Measurements from ENCODE around the gene ZNF688.
A peak's percentile ranks its signal among the peaks of the same experiment; 100 is the strongest.
"Not testable (repeated sequence)": the region's sequence is repeated elsewhere in the genome, so short reads cannot be mapped to it uniquely, and the experiment has no call there.

The ZNF688 gene

GRCh38 chr16:30533748-30534367 is 37.7 kb downstream of the ZNF688 start:
- no peak for DNase-seq (ENCODE audit: low read depth)

DNA sequence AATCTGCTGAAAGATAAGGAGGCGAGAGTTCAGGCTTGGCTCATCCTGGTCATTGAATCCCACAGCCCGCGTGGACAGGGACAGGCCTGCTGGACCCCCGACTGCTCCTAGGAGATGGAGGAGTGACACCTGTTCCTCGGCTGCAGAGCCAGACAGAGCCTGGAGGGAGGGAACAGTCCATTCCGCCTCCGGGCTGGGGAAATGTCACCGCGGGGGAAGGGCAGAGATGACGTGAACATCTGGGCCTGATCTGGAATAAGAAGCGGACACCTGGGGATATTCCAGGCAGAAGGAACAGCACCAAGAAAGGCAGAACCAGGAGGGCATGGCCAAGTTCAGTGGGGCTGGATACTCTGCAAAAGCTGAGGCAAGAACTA is 38.4 kb downstream of the ZNF688 start:
- no peak for DNase-seq (ENCODE audit: low read depth)

DNA sequence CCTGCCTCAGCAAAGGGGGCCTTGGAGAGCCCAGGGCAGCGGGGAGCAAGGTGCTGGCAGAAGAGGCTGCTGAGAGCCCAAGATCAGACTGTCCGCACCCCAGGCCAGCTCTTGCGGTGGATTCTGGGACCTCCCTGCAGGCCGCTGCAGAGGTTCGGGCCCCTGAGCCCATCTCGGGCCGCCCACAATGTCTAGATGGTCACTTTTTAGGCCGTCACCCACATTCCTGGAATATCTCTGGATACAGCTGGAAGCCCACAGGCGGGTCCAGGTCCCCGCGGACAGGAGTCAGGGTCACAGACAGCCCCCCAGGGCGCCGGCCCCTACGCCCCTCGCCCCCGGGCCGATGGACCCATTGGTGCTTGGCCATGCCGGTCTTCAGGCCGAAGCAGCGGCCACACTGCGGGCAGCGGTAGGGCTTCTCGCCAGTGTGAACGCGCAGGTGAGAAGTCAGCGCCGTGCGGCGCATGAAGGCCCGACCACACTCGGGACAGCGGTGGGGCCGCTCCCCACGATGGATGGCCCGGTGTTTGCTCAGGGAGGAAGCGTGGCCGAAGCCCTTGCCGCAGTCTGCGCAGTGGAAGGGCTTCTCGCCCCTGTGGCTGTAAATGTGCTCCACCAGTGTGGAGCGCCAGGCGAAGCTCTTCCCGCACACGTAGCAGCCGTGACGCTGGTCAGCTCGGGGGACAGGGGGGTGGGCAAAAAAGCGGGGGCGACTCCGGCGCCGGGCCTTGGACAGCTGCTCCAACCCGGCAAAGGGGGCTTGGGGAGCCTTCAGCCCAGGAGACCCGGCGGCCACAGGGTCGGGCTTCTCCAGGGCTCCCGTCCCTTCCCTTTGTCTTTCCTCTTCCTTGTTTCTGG is 39.0 kb downstream of the ZNF688 start:
- DNase-seq (ENCODE audit: low read depth): no peak

- DNase-seq (ENCODE audit: low read depth): no peak
Measured at GRCh38 chr16:30530163-30531037, 41.1 kb downstream of the ZNF688 start.

GRCh38 chr16:30528799-30529457 is 42.6 kb downstream of the ZNF688 start:
- DNase-seq (ENCODE audit: low read depth): no peak

DNA sequence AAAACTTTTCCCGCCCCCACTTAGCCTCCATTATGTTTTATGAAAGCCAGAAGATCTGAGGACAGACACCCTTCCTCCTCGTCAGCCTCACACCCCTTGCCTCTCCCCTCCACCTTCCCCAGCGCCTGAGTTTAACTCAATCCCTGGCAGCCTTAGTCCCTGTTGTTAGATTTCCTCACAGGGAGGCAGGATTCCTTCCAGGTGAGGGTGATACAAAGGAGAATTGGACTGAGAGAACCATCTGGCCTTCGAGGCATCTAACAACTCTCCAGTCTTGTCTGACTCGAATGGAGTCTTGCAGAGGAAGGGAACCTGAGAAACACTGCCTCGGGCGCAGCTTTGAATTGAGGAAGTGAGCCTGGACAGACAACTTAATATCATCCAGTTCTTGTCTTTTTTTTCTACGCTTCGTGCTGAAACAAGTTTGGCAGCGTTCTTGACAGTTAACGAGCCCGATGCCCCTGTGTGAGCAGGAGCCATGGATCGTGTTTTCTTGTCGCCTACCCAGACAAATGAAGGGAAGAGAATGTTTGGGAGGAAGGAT is 43.8 kb downstream of the ZNF688 start:
- no peak for DNase-seq (ENCODE audit: low read depth)

DNA sequence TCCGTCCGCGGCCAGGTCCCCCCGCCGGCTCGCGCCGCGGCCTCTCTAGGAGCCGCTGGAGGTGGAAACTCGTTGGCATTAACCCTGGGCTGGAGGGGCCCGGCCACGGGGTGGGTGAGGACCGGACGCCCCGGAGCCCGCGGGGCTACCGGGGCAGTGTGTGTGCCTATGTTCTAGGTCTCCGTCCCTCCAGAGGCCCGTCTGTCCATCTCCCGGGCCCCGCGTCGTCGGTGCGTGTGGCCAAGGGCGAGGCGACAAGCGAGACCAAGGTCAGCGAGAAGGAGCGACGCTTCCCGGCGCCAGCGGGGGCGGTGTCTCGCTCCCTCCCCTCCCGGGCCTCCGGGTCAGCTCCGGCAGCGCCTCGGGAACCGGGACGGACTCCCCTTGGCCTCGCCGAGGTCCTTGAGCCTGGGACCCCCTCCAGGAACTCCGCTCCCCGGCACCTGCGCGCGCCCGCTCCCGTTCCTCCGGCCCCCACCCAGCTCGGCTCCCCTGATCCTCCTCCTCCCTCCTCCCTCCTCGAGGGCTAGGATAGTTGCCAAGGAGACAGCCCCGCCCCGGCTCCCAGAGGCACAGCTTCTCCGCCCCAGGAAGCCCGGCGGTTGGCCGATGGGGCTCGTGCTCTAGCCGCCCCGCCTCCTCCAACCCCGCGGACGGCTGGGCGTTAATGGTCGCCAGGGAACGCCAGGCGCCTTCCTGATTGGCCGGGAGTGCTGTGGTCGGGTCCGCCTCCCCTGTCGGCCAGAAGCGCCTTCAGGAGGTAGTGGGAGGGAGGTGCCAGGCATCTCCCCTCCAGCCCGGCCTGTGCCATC is 44.5 kb downstream of the ZNF688 start:
- DNase-seq (ENCODE audit: low read depth): peak; percentile 81

DNA sequence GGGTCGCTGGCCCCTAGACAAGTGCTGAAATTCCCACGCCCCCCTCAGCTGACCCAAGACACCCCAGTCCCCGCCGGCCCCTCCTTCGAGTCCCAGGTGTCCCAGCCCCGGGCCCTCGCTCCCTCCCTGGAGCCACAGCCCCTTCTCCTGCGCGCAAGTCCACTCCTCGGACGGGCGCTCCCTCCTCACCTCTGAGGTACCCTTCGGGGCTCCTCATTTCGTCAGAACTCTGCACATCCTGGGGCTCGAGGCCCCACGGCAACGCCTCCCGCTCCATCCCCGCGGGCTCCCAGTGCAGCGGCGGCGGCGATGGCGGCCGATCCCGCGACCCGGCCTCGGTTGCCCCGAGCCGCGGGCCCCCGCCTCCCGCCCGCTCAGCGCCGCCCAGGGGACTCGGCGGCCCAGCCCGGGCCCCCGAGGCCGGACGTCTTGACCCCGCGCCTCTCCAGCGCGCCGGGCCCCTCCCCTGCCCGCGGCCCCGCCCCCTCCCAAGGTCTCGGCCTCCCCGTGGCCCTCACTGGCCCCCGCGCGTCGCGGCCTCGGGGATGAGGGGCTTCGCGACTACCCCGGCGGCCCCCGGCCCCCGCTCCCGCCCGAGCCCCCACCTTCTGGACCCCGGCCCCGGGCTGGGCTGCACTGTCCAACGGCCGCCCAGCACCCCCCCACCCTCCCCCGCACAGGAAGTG is 45.2 kb downstream of the ZNF688 start, which contains the start of gene ZNF768:
ZNF768 (minus strand) TSS at position 430 of the 686 bp plus-strand sequence; CDS start at position 277, 153 bp downstream.
- no peak for DNase-seq (ENCODE audit: low read depth)

DNA sequence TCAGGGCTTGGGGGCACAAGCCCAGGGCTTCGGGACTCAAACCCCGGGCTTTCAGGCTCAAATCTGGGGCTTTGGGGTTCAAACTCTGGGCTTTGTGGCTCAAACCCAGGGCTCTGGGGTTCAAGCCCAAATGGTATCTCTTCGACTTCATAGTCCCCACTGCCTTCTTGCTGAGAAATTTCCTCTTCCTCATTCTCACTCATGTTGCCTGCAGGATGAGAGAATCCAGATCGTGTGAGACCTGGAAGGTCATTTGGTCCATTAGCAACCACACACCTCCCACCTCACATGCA is 45.7 kb downstream of the ZNF688 start:
- no peak for DNase-seq (ENCODE audit: low read depth)

- no peak for DNase-seq (ENCODE audit: low read depth)
Measured at GRCh38 chr16:30524575-30525568, 46.6 kb downstream of the ZNF688 start.

DNA sequence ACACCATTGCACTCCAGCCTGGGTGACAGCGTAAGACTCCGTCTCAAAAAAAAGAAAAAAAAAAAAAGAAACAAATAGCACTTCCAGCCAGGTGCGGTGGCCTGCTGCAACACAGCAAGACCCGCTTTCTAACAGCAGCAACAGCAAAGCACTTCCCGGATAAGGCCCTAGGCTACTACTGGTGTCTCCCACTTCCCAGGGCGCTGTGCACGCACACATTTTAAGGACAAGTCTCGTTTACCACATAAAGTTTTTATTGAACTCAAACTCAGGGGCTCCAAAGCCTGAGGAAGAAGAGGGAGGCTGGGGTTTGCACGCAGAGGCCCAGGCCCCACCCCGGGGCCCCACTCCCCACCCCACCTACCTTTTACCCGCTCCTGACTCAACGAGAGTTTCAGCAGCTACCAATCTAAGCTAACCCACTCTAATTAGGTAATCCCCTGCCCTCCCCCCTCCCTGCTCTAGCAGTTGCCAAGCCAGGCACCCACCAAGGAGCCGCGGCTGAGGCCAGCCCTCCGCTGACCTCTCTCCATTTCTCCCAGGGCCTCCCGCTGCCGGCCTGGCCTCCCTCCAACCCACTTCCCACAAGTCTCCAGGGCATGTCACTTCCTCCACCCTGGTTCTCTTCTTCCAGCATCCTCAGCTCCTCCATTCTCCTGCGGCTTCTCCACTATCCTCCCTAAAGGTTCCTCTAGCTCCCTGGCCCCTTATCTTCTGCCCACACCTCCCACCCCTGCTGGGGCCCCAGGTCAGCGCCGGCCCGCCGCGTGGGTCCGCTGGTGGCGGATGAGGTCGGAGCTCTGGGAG is 47.5 kb downstream of the ZNF688 start:
- DNase-seq (ENCODE audit: low read depth): no peak

- DNase-seq (ENCODE audit: low read depth): not testable (repeated sequence)
Measured at GRCh38 chr16:30522702-30523463, 48.6 kb downstream of the ZNF688 start.

GRCh38 chr16:30521873-30522641 is 49.5 kb downstream of the ZNF688 start:
- no peak for DNase-seq (ENCODE audit: low read depth)

DNA sequence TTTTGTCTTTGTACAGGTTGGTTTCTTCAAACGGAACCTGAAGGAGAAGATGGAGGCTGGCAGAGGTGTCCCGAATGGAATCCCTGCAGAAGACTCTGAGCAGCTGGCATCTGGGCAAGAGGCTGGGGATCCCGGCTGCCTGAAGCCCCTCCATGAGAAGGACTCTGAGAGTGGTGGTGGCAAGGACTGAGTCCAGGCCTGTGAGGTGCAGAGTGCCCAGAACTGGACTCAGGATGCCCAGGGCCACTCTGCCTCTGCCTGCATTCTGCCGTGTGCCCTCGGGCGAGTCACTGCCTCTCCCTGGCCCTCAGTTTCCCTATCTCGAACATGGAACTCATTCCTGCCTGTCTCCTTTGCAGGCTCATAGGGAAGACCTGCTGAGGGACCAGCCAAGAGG is 50.0 kb downstream of the ZNF688 start:
- DNase-seq (ENCODE audit: low read depth): no peak

Data from stimulated activated CD8-positive, alpha-beta memory T cell treated with anti-CD3 and anti-CD28 coated beads, Interleukin-15, amount 100 ng/mL, for 24 hours (primary cell).